ENCODE measurements around the gene CCIN.

CCIN gene

DNA sequence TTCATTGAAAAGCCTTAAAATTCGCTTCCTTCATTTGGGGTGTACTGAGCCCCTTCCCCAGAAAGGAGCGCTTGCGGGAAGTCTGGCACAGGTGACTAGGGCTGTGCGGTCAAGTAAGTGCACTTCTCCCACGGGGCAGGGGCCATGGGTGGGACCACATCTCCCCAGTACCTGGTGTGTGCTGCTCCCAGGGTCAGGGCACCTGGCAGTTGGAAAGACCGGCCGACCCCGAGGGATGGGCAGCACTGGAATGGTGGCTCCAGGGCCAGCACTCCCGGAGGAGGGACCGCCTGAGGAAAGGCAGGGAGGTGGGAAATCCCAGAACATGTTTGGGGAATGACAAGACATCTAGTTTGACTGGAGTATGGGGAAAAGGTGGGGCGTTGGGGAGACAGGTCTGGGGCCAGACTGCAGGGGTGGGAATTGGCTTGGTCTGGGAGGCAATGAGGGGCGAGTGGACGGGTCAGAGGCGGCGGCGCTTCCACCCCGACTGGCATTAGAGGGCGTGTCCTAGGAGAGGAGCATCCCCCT, 33.4 kb upstream of the CCIN start:
- H3K4me3 ChIP-seq (ENCODE audit: low read depth, low read length): peak overlapping the region; percentile 59
- TF ChIP-seq, protein P1, sequence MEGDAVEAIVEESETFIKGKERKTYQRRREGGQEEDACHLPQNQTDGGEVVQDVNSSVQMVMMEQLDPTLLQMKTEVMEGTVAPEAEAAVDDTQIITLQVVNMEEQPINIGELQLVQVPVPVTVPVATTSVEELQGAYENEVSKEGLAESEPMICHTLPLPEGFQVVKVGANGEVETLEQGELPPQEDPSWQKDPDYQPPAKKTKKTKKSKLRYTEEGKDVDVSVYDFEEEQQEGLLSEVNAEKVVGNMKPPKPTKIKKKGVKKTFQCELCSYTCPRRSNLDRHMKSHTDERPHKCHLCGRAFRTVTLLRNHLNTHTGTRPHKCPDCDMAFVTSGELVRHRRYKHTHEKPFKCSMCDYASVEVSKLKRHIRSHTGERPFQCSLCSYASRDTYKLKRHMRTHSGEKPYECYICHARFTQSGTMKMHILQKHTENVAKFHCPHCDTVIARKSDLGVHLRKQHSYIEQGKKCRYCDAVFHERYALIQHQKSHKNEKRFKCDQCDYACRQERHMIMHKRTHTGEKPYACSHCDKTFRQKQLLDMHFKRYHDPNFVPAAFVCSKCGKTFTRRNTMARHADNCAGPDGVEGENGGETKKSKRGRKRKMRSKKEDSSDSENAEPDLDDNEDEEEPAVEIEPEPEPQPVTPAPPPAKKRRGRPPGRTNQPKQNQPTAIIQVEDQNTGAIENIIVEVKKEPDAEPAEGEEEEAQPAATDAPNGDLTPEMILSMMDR (conservative IDR thresholded peaks at IDR 0.05; ENCODE audit: low read depth, low read length): no peak
- DNase-seq (ENCODE audit: low read depth): no peak

DNA sequence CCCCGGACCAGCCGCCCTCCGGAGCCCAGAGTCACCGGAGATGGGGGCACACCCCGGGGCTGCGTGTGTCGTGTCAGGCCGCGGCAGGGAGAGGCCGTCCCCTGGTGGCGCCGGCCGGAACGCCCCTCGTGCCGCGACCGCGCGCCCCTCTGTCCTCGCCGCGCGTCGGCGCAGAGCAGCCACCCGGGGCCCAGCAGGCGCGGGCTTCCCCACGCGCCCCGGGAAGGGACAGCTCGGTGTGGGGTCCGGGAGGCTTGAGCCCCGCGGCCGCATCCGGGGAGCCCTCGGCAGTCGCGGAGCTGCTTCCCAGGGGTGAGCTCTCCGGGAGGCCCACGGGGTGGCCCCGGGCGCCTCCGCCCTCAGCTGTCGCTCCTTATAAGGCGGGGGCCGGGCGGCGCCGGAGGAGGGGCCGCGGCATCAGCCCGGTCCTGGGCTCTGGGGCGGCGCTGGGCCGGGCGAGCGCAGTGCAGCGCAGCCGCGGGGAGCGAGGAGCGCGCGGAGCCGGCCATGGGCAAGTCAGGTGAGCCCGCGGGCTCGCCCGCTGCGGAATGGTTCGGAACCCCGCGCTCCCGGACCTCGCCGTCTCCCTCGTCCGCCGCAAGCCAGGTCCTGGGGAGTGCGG, 32.8 kb upstream of the CCIN start, which contains the start of gene GLIPR2:
TSS of gene GLIPR2 (plus strand) at position 462 of the 622 bp plus-strand sequence. CDS start at position 508, 46 bp downstream.
- peak within 1 kb of the TSS; percentile 59 for H3K4me3 ChIP-seq (ENCODE audit: low read depth, low read length)
- TF ChIP-seq, protein P1 (conservative IDR thresholded peaks at IDR 0.05; ENCODE audit: low read depth, low read length): no peak
- peak; percentile 57 for DNase-seq (ENCODE audit: low read depth)

DNA sequence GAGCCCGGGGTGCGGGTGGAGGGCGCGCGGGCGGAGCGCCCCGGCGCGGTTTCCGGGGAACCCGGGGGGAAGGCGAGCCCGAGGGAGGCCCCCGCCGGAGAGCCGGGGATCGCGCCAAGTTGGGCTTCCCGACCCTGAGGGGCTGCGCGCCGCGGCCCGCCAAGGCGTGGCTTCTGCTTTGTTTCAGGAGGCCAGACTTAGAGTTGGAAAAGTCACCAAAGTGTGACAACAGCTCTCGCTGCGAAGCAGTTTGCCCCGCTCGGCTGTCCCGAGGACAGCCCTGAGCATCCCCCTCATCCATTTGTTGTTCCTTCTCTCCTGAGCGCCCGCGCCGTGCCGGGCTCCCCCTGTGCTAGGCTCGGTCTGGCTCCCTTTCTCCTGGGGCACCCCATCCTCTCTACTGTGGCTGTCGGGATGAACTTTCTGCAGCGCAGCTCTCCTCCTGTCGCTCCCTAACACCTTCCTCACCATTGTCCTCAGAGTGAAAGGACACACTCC, 32.2 kb upstream of the CCIN start:
- H3K4me3 ChIP-seq (ENCODE audit: low read depth, low read length): peak overlapping the region; percentile 59
- DNase-seq (ENCODE audit: low read depth): no peak

DNA sequence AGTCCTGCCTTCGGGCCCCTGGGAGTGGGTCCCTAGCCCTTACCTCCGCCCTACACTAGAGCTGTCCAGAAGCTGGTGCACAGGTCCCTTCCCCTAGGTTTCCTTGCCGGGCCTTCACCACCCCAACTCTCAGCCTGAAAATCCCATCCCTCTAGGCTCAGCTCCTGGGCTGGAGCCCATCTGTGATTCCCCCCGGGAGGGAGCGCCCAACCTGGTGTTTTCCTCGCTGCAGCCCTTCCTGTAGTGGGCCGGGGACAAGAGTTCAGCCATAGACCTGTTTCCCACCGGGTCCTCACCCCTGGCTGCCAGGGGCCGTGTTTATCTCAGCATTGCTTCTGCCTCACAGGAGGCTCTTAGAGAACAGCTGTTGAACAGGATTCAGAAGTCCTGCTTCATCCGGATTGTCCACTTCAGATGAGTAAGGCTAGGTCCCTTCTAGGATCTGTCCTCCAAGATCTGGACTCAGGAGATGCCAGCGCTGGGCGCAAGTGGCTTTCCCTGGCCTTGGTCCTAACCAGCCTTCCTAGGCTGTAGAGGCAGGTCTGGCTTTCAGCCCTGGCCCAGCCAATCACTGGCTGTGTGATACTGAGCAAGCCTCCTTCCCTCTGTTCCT, 31.7 kb upstream of the CCIN start:
- peak; percentile 60 for DNase-seq (ENCODE audit: low read depth)
- TF ChIP-seq, protein P1 (conservative IDR thresholded peaks at IDR 0.05; ENCODE audit: low read depth, low read length): no peak
- H3K4me3 ChIP-seq (ENCODE audit: low read depth, low read length): peak overlapping the region; percentile 59

More for the DNA sequence above, 32.2 kb upstream of the CCIN start:
- TF ChIP-seq, protein P1 (conservative IDR thresholded peaks at IDR 0.05; ENCODE audit: low read depth, low read length): no peak

DNA sequence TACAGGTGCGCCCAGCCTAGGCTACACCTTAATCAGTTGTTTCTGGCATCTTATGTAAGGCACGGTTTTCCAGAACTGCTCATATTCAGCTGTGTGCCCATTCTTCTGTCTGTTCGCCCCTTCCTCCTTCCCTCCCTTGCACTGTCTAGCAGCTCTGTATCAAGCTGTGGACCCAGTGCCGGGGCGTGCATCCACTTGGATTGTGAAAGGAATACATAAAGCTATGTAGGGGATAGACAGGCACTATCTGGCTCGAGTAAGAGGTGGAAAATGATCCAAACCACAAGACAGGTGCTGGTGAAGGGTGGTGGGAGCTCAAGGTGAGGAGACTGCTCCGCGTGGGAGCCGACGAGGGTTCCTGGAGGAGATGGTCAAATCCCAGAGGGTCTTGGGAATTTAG, 30.7 kb upstream of the CCIN start:
- TF ChIP-seq, protein P1 (conservative IDR thresholded peaks at IDR 0.05; ENCODE audit: low read depth, low read length): no peak
- H3K4me3 ChIP-seq (ENCODE audit: low read depth, low read length): no peak overlapping the region
- no peak for DNase-seq (ENCODE audit: low read depth)

DNA sequence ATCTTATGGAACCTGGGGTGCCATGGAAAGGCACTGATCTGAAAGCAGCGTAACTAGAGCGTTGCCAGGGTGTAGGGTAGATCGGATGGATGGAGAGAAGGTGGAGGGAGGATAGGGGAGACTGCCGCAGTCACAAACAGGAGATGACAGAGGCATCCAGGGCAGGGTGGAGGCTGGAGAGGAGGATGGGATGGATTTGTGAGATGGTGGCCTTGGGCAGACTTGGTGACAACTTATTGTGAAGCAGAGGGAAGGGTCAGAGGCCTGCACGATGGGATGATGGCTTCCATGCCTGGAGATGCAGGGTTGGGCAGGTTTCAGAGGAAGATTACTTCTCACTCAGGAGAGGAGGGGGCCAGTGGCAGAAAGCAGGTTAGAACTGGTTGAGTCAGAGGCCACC, 30.3 kb upstream of the CCIN start:
- no peak overlapping the region for H3K4me3 ChIP-seq (ENCODE audit: low read depth, low read length)
- TF ChIP-seq, protein P1 (conservative IDR thresholded peaks at IDR 0.05; ENCODE audit: low read depth, low read length): no peak

More for the DNA sequence above, 30.3 kb upstream of the CCIN start:
- DNase-seq (ENCODE audit: low read depth): no peak

All from choroid plexus epithelial cell (primary cell).